ENCODE data around the gene RBMS3. TPM values are rescaled to one million over a fixed set of nuclear protein-coding genes. Genes with fewer than 3 reads are reported as not detected.

Gene RBMS3
- total and polyA plus RNA-seq, 2 of the 13 experiments (the other 11 are each of a cell fraction or from before 2014, with no cell fraction given), result not detected

- Histone ChIP-seq H2AFZ (ENCODE audit: low read length) (no peak overlapping the region), H3K4me1 (ENCODE audit: insufficient read depth, low read length) (no peaks in the 10 kb centered on the region), H3K9ac (ENCODE audit: insufficient read depth, low read depth, low read length) (no peak overlapping the region), H3K27ac (ENCODE audit: extremely low read length, insufficient read depth, low read length) (no peak overlapping the region), H3K36me3 (replicated peaks in 1 of 2; ENCODE audit: control insufficient read depth in 1 of 2, insufficient read depth in 2 of 2, low read length in 2 of 2) (no peaks in the 10 kb centered on the region), H3K4me2 (ENCODE audit: low read depth, low read length) (no peak overlapping the region), H3K9me3 (ENCODE audit: low read length) (no peaks in the 10 kb centered on the region), H3K27me3 (ENCODE audit: control insufficient read depth in 1 of 2, insufficient read depth in 2 of 2, low read length in 2 of 2) (no peaks in the 10 kb centered on the region), H3K79me2 (ENCODE audit: insufficient read depth, low read length) (no peaks in the 10 kb centered on the region), H4K20me1 (ENCODE audit: insufficient read depth, low read length) (no peaks in the 10 kb centered on the region), H3K4me3 (replicated peaks in 1 of 3; ENCODE audit: insufficient read depth in 1 of 3, low read depth in 2 of 3, low read length in 3 of 3) (no peak overlapping the region)
- intact Hi-C loops (cut with micrococcal nuclease; ENCODE audit: unreplicated experiment) (no loop called here), in situ Hi-C loops (cut with HindIII; ENCODE audit: extremely low pct_ligation_motif_present, low pct_unique_long_range_greater_than_20kb) (no loop called here)
- BruUV-seq (replicated peaks), result no TSS peak
- POLR2A ChIA-PET, result no interaction called here
- ATAC-seq (no peak), FAIRE-seq (no peak), DNase-seq (ENCODE audit: low spot score) (no peak)
- WGBS (ENCODE audit: low lambda C conversion rate), result 0% methylated on average over 2 of the region's 2 CpGs
- TF ChIP-seq FOXO1 (CRISPR knock-in tag; IDR thresholded peaks at IDR 0.05), result no peak
- no peak for TF ChIP-seq AHR (CRISPR knock-in tag; IDR thresholded peaks at IDR 0.05)
- no peak for TF ChIP-seq ZSCAN21 (CRISPR knock-in tag; IDR thresholded peaks at IDR 0.05; ENCODE audit: borderline replicate concordance)
- no peak for TF ChIP-seq POLR2AphosphoS2 (IDR thresholded peaks at IDR 0.05; ENCODE audit: low read depth, low read length)
- no peak for TF ChIP-seq UBTF (CRISPR knock-in tag; IDR thresholded peaks at IDR 0.05)
- no peak for TF ChIP-seq MTERF4 (CRISPR knock-in tag; IDR thresholded peaks at IDR 0.05)
- TF ChIP-seq ETV5 (CRISPR knock-in tag; IDR thresholded peaks at IDR 0.05; ENCODE audit: borderline replicate concordance), result no peak
- TF ChIP-seq HNF4A (CRISPR knock-in tag; IDR thresholded peaks at IDR 0.05), result no peak
- no peak for TF ChIP-seq ZNF589 (CRISPR knock-in tag; conservative IDR thresholded peaks at IDR 0.05)
- no peak for TF ChIP-seq USF2 (IDR thresholded peaks at IDR 0.05; ENCODE audit: low read depth, low read length)
- TF ChIP-seq USF2 (CRISPR knock-in tag; IDR thresholded peaks at IDR 0.05; ENCODE audit: borderline replicate concordance), result no peak
- TF ChIP-seq KDM3A (CRISPR knock-in tag; IDR thresholded peaks at IDR 0.05; ENCODE audit: low read depth), result no peak
- TF ChIP-seq SALL1 (CRISPR knock-in tag; IDR thresholded peaks at IDR 0.05), result no peak
- no peak for TF ChIP-seq WIZ (CRISPR knock-in tag; IDR thresholded peaks at IDR 0.05)
- TF ChIP-seq POLR2A (IDR thresholded peaks at IDR 0.05; ENCODE audit: insufficient read depth in 1 of 2, low read depth in 2 of 2, low read length in 2 of 2), result no peak
- TF ChIP-seq ZNF547 (CRISPR knock-in tag; IDR thresholded peaks at IDR 0.05), result no peak
- CTCF ChIA-PET (ENCODE audit: low intra/inter-chr PET ratio, low total read pairs), result no interaction called here
Observed at GRCh38 chr3:29557186-29557585, 276.3 kb downstream of the RBMS3 start.
